Stimulated activated CD8-positive, alpha-beta memory T cell treated with anti-CD3 and anti-CD28 coated beads, Interleukin-12 subunit alpha, Interleukin-12 subunit beta, amount 100 ng/mL, for 24 hours (primary cell): Measurements from ENCODE around the gene KAZN.

ENCODE experiments used
- DNase-seq: peaks from one replicate; pipeline ENCODE4 v3.0.0-alpha.2; 2020; ENCODE audit errors: extremely low read depth

Gene KAZN

GRCh38 chr1:15158506-15159165 is 560.2 kb downstream of the KAZN start:
- DNase-seq = no peak

- DNase-seq = no peak
These were observed 560.7 kb downstream of the KAZN start for GRCh38 chr1:15159166-15159555.

- DNase-seq = no peak
These were observed 562.1 kb downstream of the KAZN start for GRCh38 chr1:15160626-15161025.

- no peak for DNase-seq
These were observed 568.9 kb downstream of the KAZN start for GRCh38 chr1:15167386-15167785.
